Body of pancreas (tissue), 4 donors: Measurements from ENCODE around the gene CFAP20. TPM values are rescaled to one million over a fixed set of nuclear protein-coding genes. Genes with fewer than 3 reads are reported as not detected.

ENCODE experiments used
- ATAC-seq: fragments of 150-250 bp; one replicate; pipeline ENCODE4 v1.9.1; 2016
- DNase-seq, 4 donors: peaks; one replicate each; pipeline ENCODE4 v3.0.0-alpha.2; 2019
- H3K27ac ChIP-seq, 4 donors: fragments of 200-600 bp; sonication (generic); 1 replicate in 3 of 4; 2 replicates in 1 of 4; pipeline versions ENCODE4 v1.5.1 to v1.6.1; 2016 to 2019; ENCODE audit warnings: mild to moderate bottlenecking in 1 of 4, mixed read lengths in 1 of 4, moderate library complexity in 1 of 4
- H3K27me3 ChIP-seq, 2 donors: fragments of 200-600 bp; sonication (generic); one replicate each; pipeline ENCODE4 v1.6.0; 2016; ENCODE audit warnings: mild to moderate bottlenecking in 1 of 2
- H3K36me3 ChIP-seq, 2 donors: fragments of 200-600 bp; sonication (generic); replicated peaks in 1 of 2; 2 replicates each; pipeline ENCODE4 v1.5.1; 2016; ENCODE audit warnings: low read depth in 2 of 2; ENCODE audit not compliant: insufficient read depth in 1 of 2
- H3K4me1 ChIP-seq: fragments of 200-600 bp; sonication (generic); one replicate; pipeline ENCODE4 v1.6.0; 2016
- H3K4me3 ChIP-seq, 2 donors: fragments of 200-600 bp; sonication (generic); 1 replicate in 1 of 2; 2 replicates in 1 of 2; pipeline ENCODE4 v1.5.1; 2016 to 2019
- H3K9me3 ChIP-seq, 3 donors: fragments of 200-600 bp; sonication (generic); 1 replicate in 2 of 3; 2 replicates in 1 of 3; pipeline ENCODE4 v1.5.1; 2016
- POLR2A ChIP-seq, 3 donors: fragments of 450-650 bp; IDR thresholded peaks; one replicate each; pipeline ENCODE4 v1.6.1; 2016; ENCODE audit warnings: antibody characterized with exemption in 3 of 3, mild to moderate bottlenecking in 2 of 3
- WGBS, 2 donors: methylation state at CpG; one replicate each; pipeline ENCODE4 v1.1.5; 2017; 5-methylcytosine and 5-hydroxymethylcytosine counted together
- intact Hi-C: fragments of 100-400 bp; cut with DNase I; formaldehyde crosslinking; loops from one replicate; pipeline ENCODE4 v1.15.1; 2023
- total RNA-seq, 2 donors: library from RNA; depleted of rRNA; stranded (reverse); fragments of >200 nt; gene quantifications; one replicate each; pipeline ENCODE4 v1.1.0, GENCODE V29; 2016
- TF ChIP-seq, protein P1 (sequence below), 7 experiments: fragments of 450-650 bp in 4 of 7; fragments of 200-600 bp in 3 of 7; sonication (generic) in 3 of 7; IDR thresholded peaks; one replicate each; pipeline ENCODE4 v1.5.1; 2016 to 2019; ENCODE audit warnings: antibody characterized with exemption in 7 of 7

Gene CFAP20
- total RNA-seq, 2 donors from 2014 or later = 11.9 to 33.2 TPM

DNA sequence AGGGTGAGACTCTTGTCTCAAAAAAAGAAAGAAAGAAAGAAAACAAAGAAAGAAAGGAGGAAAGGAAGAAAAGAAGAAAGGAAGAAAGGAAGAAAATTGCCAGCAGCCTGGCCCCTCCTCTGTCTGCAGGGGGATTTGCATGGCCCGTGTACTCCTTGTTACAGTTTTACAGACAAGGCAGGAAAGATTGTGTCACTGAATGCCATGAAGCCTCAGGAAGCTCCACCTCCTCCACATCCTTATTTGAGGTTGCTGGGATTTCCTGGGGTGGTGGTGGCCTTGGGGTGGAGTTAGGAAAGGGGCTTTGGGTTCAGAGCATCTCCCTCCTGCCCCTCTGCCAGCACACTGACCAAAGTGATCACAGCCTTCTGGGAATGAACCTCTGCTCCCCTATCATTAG is 23.6 kb downstream of the CFAP20 start:
- no peak for ATAC-seq
- Histone ChIP-seq H3K4me1 (no peaks in the 10 kb centered on the region), H3K9me3 (no peaks in the 10 kb centered on the region), H3K4me3 (no peak overlapping the region), H3K27ac (no peak overlapping the region), H3K27me3 (no peaks in the 10 kb centered on the region), H3K36me3 (no peaks in the 10 kb centered on the region)
- intact Hi-C loops = no loop called here
- WGBS, 2 donors = 0% methylated on average over 1 of the region's 1 CpG
- TF ChIP-seq, protein P1, sequence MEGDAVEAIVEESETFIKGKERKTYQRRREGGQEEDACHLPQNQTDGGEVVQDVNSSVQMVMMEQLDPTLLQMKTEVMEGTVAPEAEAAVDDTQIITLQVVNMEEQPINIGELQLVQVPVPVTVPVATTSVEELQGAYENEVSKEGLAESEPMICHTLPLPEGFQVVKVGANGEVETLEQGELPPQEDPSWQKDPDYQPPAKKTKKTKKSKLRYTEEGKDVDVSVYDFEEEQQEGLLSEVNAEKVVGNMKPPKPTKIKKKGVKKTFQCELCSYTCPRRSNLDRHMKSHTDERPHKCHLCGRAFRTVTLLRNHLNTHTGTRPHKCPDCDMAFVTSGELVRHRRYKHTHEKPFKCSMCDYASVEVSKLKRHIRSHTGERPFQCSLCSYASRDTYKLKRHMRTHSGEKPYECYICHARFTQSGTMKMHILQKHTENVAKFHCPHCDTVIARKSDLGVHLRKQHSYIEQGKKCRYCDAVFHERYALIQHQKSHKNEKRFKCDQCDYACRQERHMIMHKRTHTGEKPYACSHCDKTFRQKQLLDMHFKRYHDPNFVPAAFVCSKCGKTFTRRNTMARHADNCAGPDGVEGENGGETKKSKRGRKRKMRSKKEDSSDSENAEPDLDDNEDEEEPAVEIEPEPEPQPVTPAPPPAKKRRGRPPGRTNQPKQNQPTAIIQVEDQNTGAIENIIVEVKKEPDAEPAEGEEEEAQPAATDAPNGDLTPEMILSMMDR (IDR thresholded peaks at IDR 0.05) = no peak
- TF ChIP-seq POLR2A (IDR thresholded peaks at IDR 0.05) = no peak
- no peak for DNase-seq

DNA sequence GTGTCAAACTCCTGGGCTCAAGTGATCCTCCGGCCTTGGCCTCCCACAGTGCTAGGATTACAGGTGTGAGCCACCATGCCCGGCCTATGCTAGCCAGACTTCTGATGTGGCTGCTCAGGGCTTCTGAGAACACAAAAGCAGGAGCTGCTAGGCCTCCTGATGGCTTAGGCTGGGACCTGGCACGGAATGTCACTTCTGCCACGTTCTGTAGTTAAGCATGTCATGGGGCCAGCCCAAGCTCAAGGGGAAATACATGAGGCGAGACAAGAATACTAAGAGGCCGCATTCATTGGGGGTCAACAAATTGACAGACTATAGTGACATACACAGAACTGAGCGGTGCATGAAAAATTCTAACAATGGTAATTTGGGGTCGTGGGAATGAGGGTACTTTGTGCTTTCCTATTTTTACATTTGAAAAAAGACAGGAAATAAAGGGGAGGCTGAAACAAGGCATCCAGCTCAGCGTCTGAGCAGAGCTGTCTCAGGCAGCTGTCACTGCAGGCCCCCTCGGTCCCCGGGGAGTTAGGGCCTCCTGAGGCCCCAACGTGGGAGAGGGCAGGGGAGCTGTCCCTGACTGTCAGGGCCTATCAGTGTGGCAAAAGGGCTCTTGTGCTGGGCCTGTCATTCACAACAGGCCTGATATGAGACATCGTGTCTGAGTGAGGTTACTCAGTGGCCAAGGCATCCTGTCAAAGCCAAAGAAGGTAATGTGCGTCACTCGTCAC is 26.4 kb downstream of the CFAP20 start:
- WGBS, 2 donors = 87% methylated on average over 13 to 15 of the region's 15 CpGs
- no peak for DNase-seq
- H3K27me3 ChIP-seq = no peaks in the 10 kb centered on the region
- no peak overlapping the region for H3K4me3 ChIP-seq
- TF ChIP-seq POLR2A (IDR thresholded peaks at IDR 0.05) = no peak
- TF ChIP-seq, protein P1 (IDR thresholded peaks at IDR 0.05) = no peak
- ATAC-seq = no peak
- no peaks in the 10 kb centered on the region for H3K9me3 ChIP-seq
- no peaks in the 10 kb centered on the region for H3K36me3 ChIP-seq
- intact Hi-C loops = no loop called here
- no peak overlapping the region for H3K27ac ChIP-seq
- H3K4me1 ChIP-seq = no peaks in the 10 kb centered on the region

DNA sequence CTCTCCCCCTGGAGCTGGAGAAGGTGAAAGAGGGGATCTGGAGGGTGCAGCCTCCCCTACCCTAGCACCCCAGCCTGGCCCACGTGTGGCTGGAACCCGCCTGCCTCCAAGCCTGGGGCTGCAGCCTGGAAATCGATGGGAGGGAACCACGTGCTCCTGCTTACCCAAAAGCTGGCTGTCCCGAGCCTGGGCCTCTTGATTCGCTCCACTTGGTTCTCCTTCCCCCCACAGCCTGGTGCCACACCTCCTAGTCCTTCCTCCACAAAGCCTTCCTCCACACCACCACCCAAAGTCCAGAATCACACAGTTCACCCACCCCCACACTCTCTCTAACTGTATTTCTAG is 29.3 kb downstream of the CFAP20 start:
- Histone ChIP-seq H3K4me3 (no peak overlapping the region), H3K27me3 (no peaks in the 10 kb centered on the region), H3K36me3 (no peaks in the 10 kb centered on the region), H3K27ac (no peak overlapping the region), H3K4me1 (no peaks in the 10 kb centered on the region), H3K9me3 (no peaks in the 10 kb centered on the region)
- TF ChIP-seq, protein P1 (IDR thresholded peaks at IDR 0.05) = no peak
- no peak for TF ChIP-seq POLR2A (IDR thresholded peaks at IDR 0.05)
- intact Hi-C loops = no loop called here
- WGBS, 2 donors = 63 to 77% methylated on average over 4 to 6 of the region's 6 CpGs
- ATAC-seq (no peak), DNase-seq (no peak)

DNA sequence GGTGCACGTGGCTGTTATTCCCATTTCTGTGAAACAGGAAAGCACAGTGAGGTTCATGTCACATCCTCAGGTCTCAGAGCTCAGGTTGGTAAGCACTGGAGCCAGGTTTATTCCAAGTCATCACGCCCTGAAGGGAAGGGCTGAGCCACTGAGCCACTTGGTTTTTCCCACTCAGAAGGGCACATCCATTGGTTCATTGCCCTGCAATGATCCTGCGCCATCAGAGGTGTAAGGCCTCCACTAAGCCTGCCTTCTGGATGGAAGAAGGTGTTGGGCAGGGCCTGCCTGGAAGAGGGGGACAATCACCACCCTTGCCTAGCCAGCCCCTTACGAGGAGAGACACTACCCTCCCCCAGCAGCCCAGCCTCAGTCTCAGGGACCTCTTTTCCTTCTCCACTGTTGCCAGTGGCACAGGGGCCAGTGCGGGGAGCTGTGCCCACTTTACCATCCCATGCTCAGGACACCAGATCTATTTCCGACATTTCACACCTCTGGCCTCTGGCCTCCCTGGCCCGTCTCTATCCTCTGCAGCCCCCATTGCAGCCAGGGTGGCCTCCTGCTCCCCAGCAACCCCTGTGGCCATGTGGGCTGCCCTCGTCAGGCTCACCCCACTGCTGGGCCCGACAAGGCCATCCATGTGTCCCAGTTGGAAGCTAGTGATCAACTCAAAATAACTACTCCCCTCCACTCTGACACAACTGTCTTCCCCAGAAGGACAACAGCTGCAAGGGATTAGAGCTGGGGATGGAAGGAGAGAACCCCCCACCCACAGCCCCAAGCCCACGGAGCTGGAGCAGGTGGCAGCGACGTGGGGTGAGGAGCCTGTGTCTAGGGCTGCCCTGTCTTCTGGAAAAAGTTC is 29.9 kb downstream of the CFAP20 start:
- no peaks in the 10 kb centered on the region for H3K36me3 ChIP-seq
- no peak overlapping the region for H3K4me3 ChIP-seq
- DNase-seq = no peak
- intact Hi-C loops = no loop called here
- no peaks in the 10 kb centered on the region for H3K4me1 ChIP-seq
- H3K9me3 ChIP-seq = no peaks in the 10 kb centered on the region
- no peaks in the 10 kb centered on the region for H3K27me3 ChIP-seq
- no peak overlapping the region for H3K27ac ChIP-seq
- ATAC-seq = no peak
- TF ChIP-seq, protein P1 (IDR thresholded peaks at IDR 0.05) = no peak
- no peak for TF ChIP-seq POLR2A (IDR thresholded peaks at IDR 0.05)
- WGBS, 2 donors = 89 to 95% methylated on average over 8 to 11 of the region's 12 CpGs
